ENCODE measurements around the gene TAF1C. TPM values are rescaled to one million over a fixed set of nuclear protein-coding genes. Genes with fewer than 3 reads are reported as not detected.

Gene TAF1C, protein sequence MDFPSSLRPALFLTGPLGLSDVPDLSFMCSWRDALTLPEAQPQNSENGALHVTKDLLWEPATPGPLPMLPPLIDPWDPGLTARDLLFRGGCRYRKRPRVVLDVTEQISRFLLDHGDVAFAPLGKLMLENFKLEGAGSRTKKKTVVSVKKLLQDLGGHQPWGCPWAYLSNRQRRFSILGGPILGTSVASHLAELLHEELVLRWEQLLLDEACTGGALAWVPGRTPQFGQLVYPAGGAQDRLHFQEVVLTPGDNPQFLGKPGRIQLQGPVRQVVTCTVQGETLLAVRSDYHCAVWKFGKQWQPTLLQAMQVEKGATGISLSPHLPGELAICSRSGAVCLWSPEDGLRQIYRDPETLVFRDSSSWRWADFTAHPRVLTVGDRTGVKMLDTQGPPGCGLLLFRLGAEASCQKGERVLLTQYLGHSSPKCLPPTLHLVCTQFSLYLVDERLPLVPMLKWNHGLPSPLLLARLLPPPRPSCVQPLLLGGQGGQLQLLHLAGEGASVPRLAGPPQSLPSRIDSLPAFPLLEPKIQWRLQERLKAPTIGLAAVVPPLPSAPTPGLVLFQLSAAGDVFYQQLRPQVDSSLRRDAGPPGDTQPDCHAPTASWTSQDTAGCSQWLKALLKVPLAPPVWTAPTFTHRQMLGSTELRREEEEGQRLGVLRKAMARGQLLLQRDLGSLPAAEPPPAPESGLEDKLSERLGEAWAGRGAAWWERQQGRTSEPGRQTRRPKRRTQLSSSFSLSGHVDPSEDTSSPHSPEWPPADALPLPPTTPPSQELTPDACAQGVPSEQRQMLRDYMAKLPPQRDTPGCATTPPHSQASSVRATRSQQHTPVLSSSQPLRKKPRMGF
- total RNA-seq (2014; rRNA removed; shearing (Covaris generic)), result 36.1 and 39.4 TPM in 2 replicates

DNA sequence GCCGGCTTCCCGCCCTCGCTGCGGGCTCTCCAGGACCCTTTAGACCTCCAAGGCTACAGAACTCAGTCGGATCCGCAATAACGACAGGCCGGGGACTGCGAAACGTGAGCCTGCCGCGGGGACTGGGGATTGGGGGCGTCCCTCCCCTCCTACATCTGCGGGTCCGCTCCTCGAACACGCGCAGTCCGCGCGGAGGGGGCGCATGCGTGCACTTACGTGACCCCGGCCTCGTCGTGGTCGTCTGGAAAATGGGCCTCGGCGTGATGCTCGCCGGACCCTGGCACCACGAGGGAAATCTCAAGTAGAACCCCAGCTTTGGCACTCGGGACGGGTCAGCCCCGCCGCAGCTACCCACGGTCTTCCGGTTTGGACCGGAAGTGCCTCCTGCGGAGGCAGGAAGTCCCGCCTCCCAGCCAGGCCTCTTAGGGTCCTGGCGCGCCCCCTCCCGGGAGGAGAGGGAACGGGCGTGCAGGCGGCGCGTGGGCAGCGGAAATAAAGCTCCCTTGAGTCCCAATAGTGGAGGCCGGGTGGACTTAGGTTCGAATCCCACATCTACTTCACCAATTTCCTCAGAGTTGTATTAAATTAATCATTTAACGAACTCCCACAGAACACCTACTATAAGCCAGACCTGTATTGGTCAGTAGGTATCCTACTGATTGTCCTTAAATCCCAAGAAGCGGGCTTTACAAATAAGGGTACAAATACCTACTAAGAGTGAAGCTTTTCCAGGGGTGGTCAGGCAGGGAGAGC is at the start of gene TAF1C:
Gene TAF1C (minus strand): TSS at position 373 of the 753 bp plus-strand sequence. CDS start 2,069 bp downstream, outside the sequence.

DNA sequence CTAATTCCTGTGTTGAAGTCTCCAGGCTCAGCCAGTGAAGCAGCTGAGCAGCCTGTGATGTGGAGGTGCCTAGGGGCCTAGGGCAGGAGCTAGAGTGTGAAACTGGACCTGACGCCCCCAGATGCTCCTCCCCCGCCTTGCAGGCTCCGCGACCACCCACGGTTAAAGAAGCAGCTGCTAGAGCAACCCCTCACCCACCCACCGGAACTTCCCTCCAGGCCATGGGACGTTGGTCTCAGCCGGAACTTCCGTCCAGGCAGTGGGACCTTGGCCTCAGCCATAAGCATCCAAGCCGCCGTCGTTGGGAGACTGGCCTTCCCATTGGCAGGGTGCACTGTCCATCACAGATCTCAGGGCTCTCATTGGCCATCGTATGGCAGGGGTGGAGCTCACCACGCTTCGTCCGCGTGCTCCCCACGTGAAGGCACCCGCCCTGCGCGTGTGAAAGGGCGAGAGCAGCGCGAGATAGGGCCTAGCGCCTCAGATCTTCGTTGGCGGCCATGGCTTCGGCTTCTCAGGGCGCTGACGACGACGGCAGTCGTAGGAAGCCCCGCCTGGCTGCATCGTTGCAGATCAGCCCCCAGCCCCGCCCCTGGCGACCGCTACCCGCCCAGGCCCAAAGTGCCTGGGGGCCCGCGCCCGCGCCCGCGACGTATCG is 4.0 kb upstream of the TAF1C start, which contains the start of gene ADAD2:
Gene ADAD2 (plus strand): TSS at position 427 of the 658 bp plus-strand sequence. CDS start 74 bp downstream, at position 501.

DNA sequence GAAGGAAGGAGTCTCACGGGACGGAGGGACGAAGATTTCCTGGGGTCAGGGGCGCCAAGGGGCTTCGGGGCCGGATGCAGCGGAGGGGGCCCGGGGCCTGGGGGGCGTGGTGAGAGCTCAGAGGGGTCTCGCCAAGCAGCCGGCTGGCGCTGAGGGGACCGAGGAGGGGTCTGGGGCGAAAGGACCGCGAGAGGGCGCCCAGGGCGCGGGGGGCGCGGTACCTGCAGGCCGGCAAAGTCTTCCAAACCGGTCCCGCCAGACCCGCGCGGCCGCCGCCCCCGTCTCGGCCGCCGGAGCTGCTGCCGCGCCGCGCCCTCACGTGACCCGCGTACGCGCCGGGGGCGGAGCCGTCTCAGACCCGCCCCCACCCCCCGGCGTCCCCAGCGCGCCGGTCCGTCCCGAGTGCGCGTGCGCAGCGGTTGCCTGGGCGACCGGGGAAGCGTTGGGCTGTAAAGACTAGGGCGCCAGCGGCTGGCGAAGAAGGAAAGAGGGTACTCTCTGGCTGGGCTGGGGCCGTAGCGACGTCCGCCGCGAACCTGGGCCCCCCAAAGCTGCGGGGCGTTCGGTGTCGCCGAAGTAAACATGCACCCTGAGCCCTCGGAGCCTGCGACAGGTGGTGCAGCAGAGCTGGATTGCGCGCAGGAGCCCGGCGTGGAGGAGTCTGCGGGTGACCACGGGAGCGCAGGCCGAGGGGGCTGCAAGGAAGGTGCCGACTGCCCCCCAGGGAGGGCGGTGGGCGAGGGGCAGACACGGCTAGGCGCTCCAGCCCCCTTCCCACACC is 41.8 kb downstream of the TAF1C start, which contains the start of the genes DNAAF1 and HSDL1:
Gene DNAAF1 (plus strand): TSS at position 450 of the 781 bp plus-strand sequence. CDS start 133 bp downstream, at position 583.
Gene HSDL1 (minus strand): TSS at position 319 of the 781 bp plus-strand sequence. CDS start 13,856 bp downstream, outside the sequence.

Other genes starting within 250 kb of the TAF1C start
- 1.3 and 1.9 TPM in 2 replicates for gene OSGIN1, start 233.8 kb downstream of the TAF1C start, total RNA-seq (2014; rRNA removed; shearing (Covaris generic))
- 0.04 and 0.82 TPM in 2 replicates for gene NECAB2, start 218.8 kb downstream of the TAF1C start, total RNA-seq (2014; rRNA removed; shearing (Covaris generic))
- gene SLC38A8, start 144.3 kb downstream of the TAF1C start, total RNA-seq (2014; rRNA removed; shearing (Covaris generic)), result not detected in 2 replicates
- 69.0 and 81.6 TPM in 2 replicates for gene MBTPS1, start 70.1 kb downstream of the TAF1C start, total RNA-seq (2014; rRNA removed; shearing (Covaris generic))
- gene HSDL1, start 41.9 kb downstream of the TAF1C start, total RNA-seq (2014; rRNA removed; shearing (Covaris generic)), result 8.7 and 15.8 TPM in 2 replicates
- gene DNAAF1, start 41.7 kb downstream of the TAF1C start, total RNA-seq (2014; rRNA removed; shearing (Covaris generic)), result 0.38 and 0.90 TPM in 2 replicates
- gene ADAD2, start 4.1 kb upstream of the TAF1C start, total RNA-seq (2014; rRNA removed; shearing (Covaris generic)), result 0.13 TPM in 1 of 2 replicates, not detected in the other
- not detected in 2 replicates for gene KCNG4, start 53.0 kb upstream of the TAF1C start, total RNA-seq (2014; rRNA removed; shearing (Covaris generic))
- gene WFDC1, start 107.8 kb upstream of the TAF1C start, total RNA-seq (2014; rRNA removed; shearing (Covaris generic)), result not detected in 2 replicates
- 1.6 TPM in 1 of 2 replicates, not detected in the other for gene ATP2C2, start 181.5 kb upstream of the TAF1C start, total RNA-seq (2014; rRNA removed; shearing (Covaris generic))